ENCODE measurements around the gene UMOD. TPM values are rescaled to one million over a fixed set of nuclear protein-coding genes. Genes with fewer than 3 reads are reported as not detected.

UMOD gene
- total RNA-seq, 2 experiments from 2014 or later: not detected

GRCh38 chr16:20318437-20318836, 34.1 kb downstream of the UMOD start:
- no peaks in the 10 kb centered on the region for H3K9me3 ChIP-seq (ENCODE audit: control insufficient read depth in 1 of 2, insufficient read depth in 1 of 2, low read length in 2 of 2)
- ATAC-seq (ENCODE audit: poor library complexity) (no peak), DNase-seq (no peak)
- intact Hi-C loops (cut with DNase I, micrococcal nuclease): no loop called here
- H3K27me3 ChIP-seq (ENCODE audit: control insufficient read depth in 1 of 2, insufficient read depth in 2 of 2, low read length in 2 of 2): peaks cover 0 to 3% of the 10 kb centered on the region in 2 experiments
- no peaks in the 10 kb centered on the region for H3K27me3 Mint-ChIP-seq
- no peak for TF ChIP-seq CTCF (IDR thresholded peaks at IDR 0.05)
- no peaks in the 10 kb centered on the region for H3K4me1 ChIP-seq (ENCODE audit: insufficient read depth, low read length)
- no peak overlapping the region for H3K4me3 Mint-ChIP-seq
- no peaks in the 10 kb centered on the region for H3K36me3 ChIP-seq (ENCODE audit: insufficient read depth, low read length)
- POLR2A ChIA-PET: no interaction called here
- no peak overlapping the region for H3K4me3 ChIP-seq (ENCODE audit: low read length)
- H3K9me3 Mint-ChIP-seq: no peaks in the 10 kb centered on the region
- no peak overlapping the region for H3K27ac Mint-ChIP-seq
- H3K4me1 Mint-ChIP-seq (ENCODE audit: low read depth): no peaks in the 10 kb centered on the region
- no peak overlapping the region for H3K27ac ChIP-seq (ENCODE audit: low read depth in 1 of 2, low read length in 2 of 2)
- CTCF ChIA-PET: no interaction called here
- no peaks in the 10 kb centered on the region for H3K36me3 Mint-ChIP-seq (ENCODE audit: low read depth)

GRCh38 chr16:20318006-20318405, 34.5 kb downstream of the UMOD start:
- no peaks in the 10 kb centered on the region for H3K4me1 Mint-ChIP-seq (ENCODE audit: low read depth)
- H3K36me3 Mint-ChIP-seq (ENCODE audit: low read depth): no peaks in the 10 kb centered on the region
- Histone ChIP-seq H3K36me3 (ENCODE audit: insufficient read depth, low read length) (no peaks in the 10 kb centered on the region), H3K4me1 (ENCODE audit: insufficient read depth, low read length) (no peaks in the 10 kb centered on the region), H3K27ac (ENCODE audit: low read depth in 1 of 2, low read length in 2 of 2) (no peak overlapping the region), H3K9me3 (ENCODE audit: control insufficient read depth in 1 of 2, insufficient read depth in 1 of 2, low read length in 2 of 2) (no peaks in the 10 kb centered on the region), H3K4me3 (ENCODE audit: low read length) (no peak overlapping the region), H3K27me3 (ENCODE audit: control insufficient read depth in 1 of 2, insufficient read depth in 2 of 2, low read length in 2 of 2) (peaks cover 0 to 3% of the 10 kb centered on the region in 2 experiments)
- ATAC-seq (ENCODE audit: poor library complexity) (no peak), DNase-seq (no peak)
- H3K27ac Mint-ChIP-seq: no peak overlapping the region
- CTCF ChIA-PET: no interaction called here
- TF ChIP-seq CTCF (IDR thresholded peaks at IDR 0.05): no peak
- no peak overlapping the region for H3K4me3 Mint-ChIP-seq
- H3K27me3 Mint-ChIP-seq: no peaks in the 10 kb centered on the region
- no peaks in the 10 kb centered on the region for H3K9me3 Mint-ChIP-seq
- POLR2A ChIA-PET: no interaction called here
- intact Hi-C loops (cut with DNase I, micrococcal nuclease): no loop called here

GRCh38 chr16:20317117-20317516, 35.4 kb downstream of the UMOD start:
- ATAC-seq (ENCODE audit: poor library complexity): no peak
- no peaks in the 10 kb centered on the region for H3K9me3 Mint-ChIP-seq
- intact Hi-C loops (cut with DNase I, micrococcal nuclease): no loop called here
- DNase-seq: no peak
- Histone ChIP-seq H3K27ac (ENCODE audit: low read depth in 1 of 2, low read length in 2 of 2) (no peak overlapping the region), H3K9me3 (ENCODE audit: control insufficient read depth in 1 of 2, insufficient read depth in 1 of 2, low read length in 2 of 2) (no peaks in the 10 kb centered on the region), H3K4me3 (ENCODE audit: low read length) (no peak overlapping the region), H3K36me3 (ENCODE audit: insufficient read depth, low read length) (no peaks in the 10 kb centered on the region), H3K4me1 (ENCODE audit: insufficient read depth, low read length) (no peaks in the 10 kb centered on the region), H3K27me3 (ENCODE audit: control insufficient read depth in 1 of 2, insufficient read depth in 2 of 2, low read length in 2 of 2) (no peaks in the 10 kb centered on the region)
- H3K27me3 Mint-ChIP-seq: no peaks in the 10 kb centered on the region
- no peaks in the 10 kb centered on the region for H3K36me3 Mint-ChIP-seq (ENCODE audit: low read depth)
- no peak for TF ChIP-seq CTCF (IDR thresholded peaks at IDR 0.05)
- H3K4me3 Mint-ChIP-seq: no peak overlapping the region
- H3K27ac Mint-ChIP-seq: no peak overlapping the region
- ChIA-PET POLR2A (no interaction called here), CTCF (no interaction called here)
- H3K4me1 Mint-ChIP-seq (ENCODE audit: low read depth): no peaks in the 10 kb centered on the region
